H4 (cell line): ENCODE results near the gene LYRM1. TPM values are rescaled to one million over a fixed set of nuclear protein-coding genes. Genes with fewer than 3 reads are reported as not detected.

Experiments used
- total RNA-seq: library from RNA; depleted of rRNA; stranded (reverse); fragments of >200 nt; shearing (Covaris generic); gene quantifications from 2 replicates; pipeline ENCODE4 v1.2.3, GENCODE V29; 2014; rRNA removed

LYRM1 gene
- total RNA-seq, 1 experiment from 2014 or later = 35.9 TPM

Other genes starting within 250 kb of the LYRM1 start
- 0.56 TPM in 1 of 2 replicates, not detected in the other for gene ACSM1, start 203.1 kb upstream of the LYRM1 start, total RNA-seq
- gene THUMPD1, start 159.0 kb upstream of the LYRM1 start, total RNA-seq = 33.2 and 44.0 TPM in 2 replicates
- gene ACSM3, start 136.8 kb upstream of the LYRM1 start, total RNA-seq = 1.6 and 3.5 TPM in 2 replicates
- 11.7 and 21.9 TPM in 2 replicates for gene ERI2, start 94.3 kb upstream of the LYRM1 start, total RNA-seq
- 4.2 and 6.9 TPM in 2 replicates for gene REXO5, start 94.2 kb upstream of the LYRM1 start, total RNA-seq
- gene DCUN1D3, start 413 bp upstream of the LYRM1 start, total RNA-seq = 8.3 and 9.3 TPM in 2 replicates